C4-2B (cell line): Measurements from ENCODE around the gene ACCSL.

Experiments
- H3K27ac ChIP-seq: fragments of 450-650 bp; 2 replicates; pipeline ENCODE4 v1.5.1; 2017
- CTCF ChIP-seq: fragments of 450-650 bp; conservative IDR thresholded peaks from 2 replicates; pipeline ENCODE4 v1.5.1; 2017; ENCODE audit warnings: mild to moderate bottlenecking
- ZFX ChIP-seq: fragments of 450-650 bp; IDR thresholded peaks from 2 replicates; pipeline ENCODE4 v1.6.1; 2017

The ACCSL gene

DNA sequence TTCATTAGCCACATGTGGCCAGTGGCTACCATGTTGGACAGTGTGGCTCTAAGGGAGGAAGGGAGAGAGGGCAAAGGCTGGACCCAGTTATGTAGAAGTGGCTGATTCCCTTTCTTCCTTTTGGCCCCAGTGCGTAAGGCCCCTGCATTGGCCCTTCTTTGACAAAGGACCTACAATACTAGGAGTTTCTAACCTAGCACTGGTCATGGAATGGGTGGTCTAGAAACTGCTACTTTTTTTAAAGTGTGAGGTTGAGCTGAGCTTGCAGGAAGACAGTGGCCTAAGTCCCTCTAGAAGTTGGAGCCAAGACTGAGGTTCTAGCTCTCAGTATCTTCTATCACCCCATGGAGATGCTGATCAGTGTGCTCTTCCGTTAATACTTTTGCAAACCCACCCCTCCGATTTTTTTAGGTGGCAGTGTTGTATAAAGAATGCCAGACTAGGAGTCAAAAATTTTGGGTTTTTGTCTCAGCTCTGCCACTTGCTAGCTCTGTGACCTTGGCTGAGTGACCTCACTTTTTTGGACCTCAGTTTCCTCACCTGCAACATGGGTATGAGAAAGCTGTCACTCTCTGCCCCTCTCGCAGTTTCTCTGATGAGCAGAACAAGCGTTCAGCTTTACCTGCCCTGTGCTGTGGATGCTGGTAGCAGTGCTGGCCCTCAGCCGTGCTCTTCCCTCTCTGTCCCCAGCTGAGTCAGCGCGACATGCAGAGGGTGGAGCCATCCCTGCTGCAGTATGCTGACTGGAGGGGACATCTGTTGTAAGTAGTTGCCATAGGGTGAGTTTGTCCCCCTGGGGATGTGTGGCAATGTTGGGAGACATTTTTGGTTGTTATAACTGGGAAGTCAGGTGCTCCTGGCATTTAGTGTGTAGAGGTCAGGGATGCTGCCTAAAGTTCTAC lies 25.2 kb downstream of the ACCSL start:
- no peak for TF ChIP-seq ZFX
- TF ChIP-seq CTCF, result no peak
- H3K27ac ChIP-seq, result no peak overlapping the region

- TF ChIP-seq ZFX, result no peak
- no peak for TF ChIP-seq CTCF
- H3K27ac ChIP-seq, result no peak overlapping the region
These were observed 31.0 kb downstream of the ACCSL start for GRCh38 chr11:44078794-44079193.

GRCh38 chr11:44079376-44079775 lies 31.6 kb downstream of the ACCSL start:
- H3K27ac ChIP-seq, result no peak overlapping the region
- TF ChIP-seq ZFX (no peak), CTCF (no peak)

- no peak overlapping the region for H3K27ac ChIP-seq
- TF ChIP-seq ZFX (no peak), CTCF (no peak)
These were observed 33.2 kb downstream of the ACCSL start for GRCh38 chr11:44080951-44081350.

DNA sequence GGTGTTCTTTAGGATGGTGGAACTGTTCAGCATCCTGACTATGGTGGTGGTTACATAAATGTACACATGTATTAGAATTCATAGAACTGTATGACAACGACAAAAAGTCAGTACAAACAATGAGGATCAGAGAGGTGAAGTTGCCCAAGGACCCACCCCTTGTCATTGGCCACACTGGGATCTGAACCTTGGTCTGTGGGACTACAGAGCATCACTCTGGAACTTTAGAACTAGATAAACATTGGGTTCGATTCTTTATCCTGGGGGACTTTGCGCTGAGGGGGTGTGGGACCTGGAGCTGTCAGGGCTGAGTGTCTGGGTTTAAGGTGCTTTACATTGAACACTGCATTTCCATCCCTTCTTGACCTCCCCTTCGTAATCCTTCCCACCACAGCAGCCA lies 34.9 kb downstream of the ACCSL start:
- TF ChIP-seq ZFX (no peak), CTCF (no peak)
- H3K27ac ChIP-seq, result no peak overlapping the region

DNA sequence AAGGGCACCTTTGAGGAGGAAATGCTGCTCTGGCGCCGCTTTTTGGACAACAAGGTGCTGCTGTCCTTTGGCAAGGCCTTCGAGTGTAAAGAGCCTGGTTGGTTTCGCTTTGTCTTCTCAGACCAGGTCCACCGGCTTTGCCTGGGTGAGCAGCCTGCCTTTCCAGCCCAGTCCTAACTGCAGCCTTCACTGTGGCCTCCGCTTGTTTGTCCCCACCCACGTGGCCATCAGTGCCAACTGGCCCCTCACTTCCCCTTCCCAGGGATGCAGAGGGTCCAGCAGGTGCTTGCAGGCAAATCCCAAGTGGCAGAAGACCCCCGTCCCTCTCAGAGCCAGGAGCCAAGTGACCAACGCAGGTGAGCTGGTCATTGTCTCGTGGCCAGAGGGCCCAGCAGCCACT lies 35.7 kb downstream of the ACCSL start:
- TF ChIP-seq ZFX, result no peak
- no peak for TF ChIP-seq CTCF
- H3K27ac ChIP-seq, result no peak overlapping the region

DNA sequence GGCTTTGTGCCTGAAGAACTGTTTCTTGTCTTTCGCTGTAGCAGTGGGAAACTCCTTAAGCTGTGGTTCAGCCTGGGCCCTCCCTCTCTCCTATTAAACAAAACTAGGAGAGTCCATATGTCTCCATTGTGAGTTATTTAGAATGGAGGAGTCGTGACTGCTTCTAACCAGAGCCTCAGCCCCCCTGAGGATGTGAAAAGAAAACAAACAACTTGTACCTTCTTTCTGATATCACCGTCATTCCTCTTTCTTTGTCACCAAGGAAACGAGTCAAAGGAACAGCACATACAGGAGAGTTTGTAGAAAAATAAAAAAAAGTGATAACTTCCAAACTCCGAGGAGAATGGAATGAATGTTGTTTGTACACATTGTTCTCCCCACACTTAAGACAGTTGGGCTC lies 36.1 kb downstream of the ACCSL start:
- TF ChIP-seq ZFX (no peak), CTCF (no peak)
- H3K27ac ChIP-seq, result no peak overlapping the region
